ENCODE measurements around the gene GIPR.

- TF ChIP-seq CTCF (IDR thresholded peaks at IDR 0.05; ENCODE audit: poor library complexity, severe bottlenecking) (no peak), EP300 (conservative IDR thresholded peaks at IDR 0.05; ENCODE audit: poor library complexity, severe bottlenecking) (no peak), POLR2AphosphoS5 (IDR thresholded peaks at IDR 0.05) (no peak)
Measured at GRCh38 chr19:45636902-45637301, 31.1 kb upstream of the GIPR start.
